Stimulated activated naive CD4-positive, alpha-beta T cell treated with Interleukin-2 at 50 U/mL for 16 hours (primary cell): ENCODE measurements around the gene SLC22A23.

Source experiments
- DNase-seq: peaks from one replicate; lab custom pipeline; 2025; lab: John Stamatoyannopoulos, UW

The SLC22A23 gene

DNA sequence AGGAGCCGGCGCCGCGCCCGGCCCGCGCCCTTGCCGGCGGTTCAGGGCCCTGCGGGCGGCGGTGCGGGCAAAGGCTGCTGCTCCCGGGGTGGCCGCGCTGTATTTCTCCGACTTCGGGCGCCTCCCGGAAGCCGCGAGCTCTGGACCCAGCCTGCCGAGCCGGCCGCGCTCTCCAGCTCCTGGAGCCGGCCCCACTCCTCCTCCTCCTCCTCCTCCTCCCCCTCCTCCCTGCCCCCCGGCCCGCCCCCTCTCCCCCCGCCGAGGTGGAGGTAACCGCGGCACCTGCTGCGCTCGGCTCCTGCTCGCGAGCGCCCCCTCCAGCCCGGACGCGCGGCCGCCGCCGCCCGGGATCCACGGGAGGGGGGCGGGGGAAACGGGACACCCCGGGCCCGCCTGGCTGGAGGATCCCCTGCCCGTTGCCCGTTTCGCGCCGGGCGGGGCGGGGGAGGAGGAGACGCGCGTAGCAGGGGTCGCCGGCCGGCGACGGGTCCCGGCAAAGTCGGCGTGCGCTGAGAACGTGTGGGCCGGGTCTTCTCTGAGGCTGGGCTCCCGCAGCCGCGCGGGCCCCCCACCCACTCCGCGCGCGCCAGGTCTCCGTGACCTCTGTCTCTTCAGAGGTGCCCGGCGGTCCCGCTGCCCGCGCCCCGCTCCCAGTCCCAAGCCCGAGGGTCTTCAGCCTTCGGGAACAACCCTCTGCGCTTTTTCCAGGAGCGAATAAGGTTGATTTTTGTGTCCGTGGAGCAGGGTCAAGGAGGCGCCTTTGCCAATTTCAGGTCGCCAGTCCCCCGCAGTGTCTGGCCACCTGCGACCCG lies at the start of gene SLC22A23:
TSS of gene SLC22A23 (minus strand) at position 153 of the 812 bp plus-strand sequence. CDS start 491 bp downstream, outside the sequence.
- peak; percentile 66 for DNase-seq

- DNase-seq = no peak
Measured at GRCh38 chr6:3506200-3506599, 49.4 kb upstream of the SLC22A23 start.

GRCh38 chr6:3504938-3505805 lies 48.3 kb upstream of the SLC22A23 start:
- DNase-seq = no peak

DNA sequence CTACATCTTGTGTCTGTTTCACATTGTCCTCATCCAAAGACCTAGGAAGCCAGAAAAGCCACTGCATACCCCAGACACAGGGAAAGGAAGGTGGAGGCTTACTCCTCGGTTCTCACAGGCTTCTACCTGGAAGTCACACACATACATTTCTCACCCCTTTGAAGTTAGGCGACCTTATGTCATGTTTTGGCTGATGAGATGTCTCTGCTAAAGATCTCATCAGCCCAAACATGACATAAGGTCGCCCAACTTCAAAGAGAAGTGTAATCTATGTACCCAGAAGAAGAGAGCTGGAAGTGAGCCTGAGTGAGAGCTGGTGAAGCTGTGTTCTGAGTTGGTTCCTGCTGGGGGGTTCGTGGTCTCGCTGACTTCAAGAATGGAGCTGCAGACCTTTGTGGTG lies 47.5 kb upstream of the SLC22A23 start:
- no peak for DNase-seq

- DNase-seq = no peak
Measured at GRCh38 chr6:3501826-3502500, 45.1 kb upstream of the SLC22A23 start.

DNA sequence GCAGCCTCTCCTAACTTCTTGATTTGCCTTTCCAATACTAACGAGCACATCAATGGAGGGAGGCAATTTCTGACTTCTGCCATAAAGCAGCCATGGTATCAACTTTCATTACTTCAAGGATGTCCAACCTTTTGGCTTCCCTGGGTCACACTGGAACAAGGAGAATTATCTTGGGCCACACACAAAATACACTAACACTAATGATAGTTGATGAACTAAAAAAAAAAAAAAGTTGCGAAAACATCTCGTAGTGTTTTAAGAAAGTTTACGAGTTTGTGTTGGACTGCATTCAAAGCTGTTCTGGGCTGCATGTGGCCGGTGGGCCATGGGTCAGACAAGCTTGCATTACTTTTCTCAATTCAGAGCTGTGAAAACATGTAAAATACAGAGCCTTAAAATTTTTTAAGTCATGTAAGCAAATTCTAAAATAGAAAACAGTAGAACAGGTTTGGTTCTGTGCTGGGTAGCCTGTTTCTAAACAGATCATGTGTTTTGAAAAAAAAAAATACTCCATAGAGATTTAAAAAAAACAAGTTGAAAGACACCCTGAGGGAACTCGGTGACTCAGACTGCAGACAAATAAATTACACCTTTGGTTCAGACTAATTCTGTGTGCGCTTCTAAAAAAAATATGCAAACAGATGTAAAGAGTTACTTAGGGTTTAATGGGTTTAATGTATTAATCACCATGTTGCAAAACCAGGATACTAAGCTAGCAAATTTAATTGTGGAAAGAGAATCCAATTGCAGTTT lies 43.6 kb upstream of the SLC22A23 start:
- no peak for DNase-seq

GRCh38 chr6:3499603-3500002 lies 42.8 kb upstream of the SLC22A23 start:
- DNase-seq = no peak

DNA sequence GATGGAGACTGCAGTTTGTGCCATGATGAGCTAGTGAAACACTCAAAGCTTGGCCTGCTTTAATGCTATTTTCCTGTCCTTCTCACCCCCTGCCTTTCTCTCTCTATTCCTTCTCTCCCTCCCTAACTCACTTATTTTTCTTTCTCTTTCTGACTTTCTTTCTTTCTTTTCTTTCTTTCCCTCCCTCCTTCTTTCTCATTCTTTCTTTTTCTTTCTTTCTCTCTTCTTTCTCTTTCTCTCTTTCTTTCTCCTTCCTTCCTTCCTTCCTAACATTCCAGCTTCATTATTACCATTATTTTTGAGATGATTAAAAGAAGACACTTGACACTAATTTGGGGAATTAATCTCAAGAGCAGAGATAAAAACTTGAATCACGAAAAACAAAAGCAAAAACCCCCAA lies 39.5 kb upstream of the SLC22A23 start:
- DNase-seq = no peak

GRCh38 chr6:3494391-3495100 lies 37.7 kb upstream of the SLC22A23 start:
- DNase-seq = no peak

GRCh38 chr6:3490625-3490980 lies 33.8 kb upstream of the SLC22A23 start:
- no peak for DNase-seq

GRCh38 chr6:3489961-3490624 lies 33.2 kb upstream of the SLC22A23 start:
- no peak for DNase-seq

DNA sequence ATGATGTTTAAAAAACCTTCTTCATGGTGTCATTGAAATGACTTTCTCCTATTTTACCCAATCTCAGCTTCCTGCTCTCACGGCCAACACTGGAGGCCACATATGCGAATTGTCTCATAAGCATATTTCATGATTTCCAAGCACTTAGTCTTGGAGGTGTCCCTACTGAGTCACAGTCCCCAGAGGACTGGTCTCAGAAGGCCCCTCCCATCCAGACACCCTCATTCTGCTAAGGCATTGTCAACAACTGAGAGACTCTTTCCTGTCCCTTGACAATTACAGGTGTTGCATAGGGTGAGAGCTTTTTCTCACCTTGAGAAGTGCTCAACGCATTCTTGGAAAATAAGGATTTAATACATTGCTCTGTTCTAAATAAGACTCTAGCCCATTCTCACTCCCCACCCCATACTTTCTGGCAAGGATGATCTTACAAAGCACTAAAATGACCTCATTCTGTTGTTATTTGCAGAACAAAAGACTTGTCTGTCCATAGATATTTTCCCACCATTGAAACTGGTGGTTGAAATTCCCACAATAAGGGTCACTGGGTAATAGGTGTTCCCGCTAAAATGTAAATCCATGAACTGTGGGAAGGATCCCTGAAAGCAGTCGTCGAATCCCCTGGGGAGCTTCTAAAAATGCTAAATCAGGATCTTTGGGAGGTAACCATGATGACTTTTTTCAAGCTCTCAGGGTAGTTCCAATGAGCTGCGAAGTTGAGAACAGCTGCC lies 32.3 kb upstream of the SLC22A23 start:
- DNase-seq = no peak

GRCh38 chr6:3484946-3485345 lies 28.1 kb upstream of the SLC22A23 start:
- DNase-seq = no peak

- no peak for DNase-seq
Measured at GRCh38 chr6:3484192-3484591, 27.3 kb upstream of the SLC22A23 start.

GRCh38 chr6:3483675-3484074 lies 26.8 kb upstream of the SLC22A23 start:
- no peak for DNase-seq

DNA sequence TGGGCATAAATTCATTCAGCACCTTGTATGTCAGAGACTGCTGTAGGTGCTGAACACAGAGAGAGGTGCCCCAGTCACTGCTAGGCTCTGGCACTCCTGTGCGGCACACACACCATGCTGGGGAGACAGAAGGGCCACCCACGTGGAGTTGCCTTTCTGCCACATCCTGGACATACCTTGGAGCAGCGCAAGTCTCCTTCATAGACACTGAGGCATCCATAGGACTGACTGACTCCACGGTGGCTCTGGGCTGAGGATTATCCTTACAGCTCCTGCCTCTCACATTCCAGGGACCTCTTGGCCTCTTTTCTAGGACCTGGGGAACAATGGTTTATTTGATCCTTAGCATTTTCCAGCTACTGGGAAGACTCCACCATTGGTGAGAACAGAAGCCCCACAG lies 26.0 kb upstream of the SLC22A23 start:
- no peak for DNase-seq

GRCh38 chr6:3481640-3482039 lies 24.8 kb upstream of the SLC22A23 start:
- no peak for DNase-seq

DNA sequence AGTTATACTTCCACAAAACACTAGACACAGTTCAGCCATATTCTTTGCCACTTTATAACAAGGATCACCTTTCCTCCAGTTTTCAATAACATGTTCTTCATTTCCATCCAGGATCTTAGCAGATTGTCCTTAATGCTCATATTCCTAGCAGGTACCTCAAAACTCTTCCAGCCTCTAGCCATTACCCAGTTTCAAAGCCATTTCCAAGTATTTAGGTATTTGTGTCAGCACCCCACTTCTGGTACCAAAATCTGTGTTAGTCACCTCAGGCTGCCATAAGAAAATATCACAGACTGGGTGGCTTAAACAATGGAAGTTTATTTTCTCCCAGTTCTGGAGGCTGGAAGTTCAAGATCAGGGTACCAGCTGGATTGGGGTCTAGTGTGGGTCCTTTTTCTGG lies 23.2 kb upstream of the SLC22A23 start:
- no peak for DNase-seq

- DNase-seq = no peak
Measured at GRCh38 chr6:3473773-3474172, 16.9 kb upstream of the SLC22A23 start.

DNA sequence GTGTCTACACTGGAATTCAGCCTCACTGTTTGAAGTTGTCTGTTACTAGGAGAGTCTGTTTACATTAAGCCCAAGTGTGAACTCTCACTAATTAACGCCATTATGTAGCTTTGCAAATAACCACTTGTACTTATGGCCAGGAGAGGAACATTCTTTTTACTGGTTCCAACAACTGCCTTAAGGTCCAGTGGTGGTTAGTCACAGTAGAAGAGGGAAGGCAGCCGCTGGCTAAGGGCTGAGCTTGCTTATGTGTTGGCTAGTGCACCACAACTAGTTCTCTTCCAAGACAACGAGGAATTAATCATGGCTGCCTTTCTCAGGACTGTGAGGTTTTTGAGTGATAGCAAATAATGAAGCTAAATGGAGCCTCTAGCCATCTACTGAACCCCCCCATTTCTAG lies 14.9 kb upstream of the SLC22A23 start:
- DNase-seq = no peak
